Choroid plexus epithelial cell (primary cell): ENCODE data around the gene TRIP4.
A peak's percentile ranks its signal among the peaks of the same experiment; 100 is the strongest.
"Not testable (repeated sequence)": the region's sequence is repeated elsewhere in the genome, so short reads cannot be mapped to it uniquely, and the experiment has no call there.

Experiments
- DNase-seq: peaks from one replicate; pipeline ENCODE4 v3.0.0-alpha.2; 2010; ENCODE audit warnings: low read depth
- H3K4me3 ChIP-seq: 2 replicates; pipeline ENCODE4 v1.5.1; 2011; ENCODE audit warnings: low read depth, mild to moderate bottlenecking, control low read depth, low read length, moderate library complexity
- TF ChIP-seq, protein P1 (sequence below): conservative IDR thresholded peaks from 2 replicates; pipeline ENCODE4 v1.5.1; 2011; ENCODE audit warnings: low read depth, mild to moderate bottlenecking, control low read depth, inconsistent platforms, low read length, moderate library complexity

TRIP4 gene

DNA sequence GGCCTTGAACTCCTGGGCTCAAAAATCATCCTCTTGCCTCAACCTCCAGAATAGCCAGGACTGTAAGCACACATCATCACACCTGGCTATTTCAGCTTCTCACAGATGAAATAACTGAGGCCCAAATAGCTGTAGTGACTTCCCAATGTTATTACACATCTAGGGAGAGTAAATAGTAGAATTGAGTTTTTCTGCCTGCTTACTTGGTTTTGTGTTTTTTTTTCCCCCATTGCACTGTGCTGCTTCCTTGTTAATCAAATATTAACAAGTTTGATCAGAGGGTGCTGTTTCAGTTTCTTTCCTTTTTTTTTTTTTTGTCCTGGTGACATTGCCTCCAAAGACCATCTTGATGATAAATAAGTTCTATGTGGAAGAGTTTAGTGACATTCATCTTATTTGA is 96.1 kb downstream of the TRIP4 start:
- no peak overlapping the region for H3K4me3 ChIP-seq
- DNase-seq = no peak
- TF ChIP-seq, protein P1, sequence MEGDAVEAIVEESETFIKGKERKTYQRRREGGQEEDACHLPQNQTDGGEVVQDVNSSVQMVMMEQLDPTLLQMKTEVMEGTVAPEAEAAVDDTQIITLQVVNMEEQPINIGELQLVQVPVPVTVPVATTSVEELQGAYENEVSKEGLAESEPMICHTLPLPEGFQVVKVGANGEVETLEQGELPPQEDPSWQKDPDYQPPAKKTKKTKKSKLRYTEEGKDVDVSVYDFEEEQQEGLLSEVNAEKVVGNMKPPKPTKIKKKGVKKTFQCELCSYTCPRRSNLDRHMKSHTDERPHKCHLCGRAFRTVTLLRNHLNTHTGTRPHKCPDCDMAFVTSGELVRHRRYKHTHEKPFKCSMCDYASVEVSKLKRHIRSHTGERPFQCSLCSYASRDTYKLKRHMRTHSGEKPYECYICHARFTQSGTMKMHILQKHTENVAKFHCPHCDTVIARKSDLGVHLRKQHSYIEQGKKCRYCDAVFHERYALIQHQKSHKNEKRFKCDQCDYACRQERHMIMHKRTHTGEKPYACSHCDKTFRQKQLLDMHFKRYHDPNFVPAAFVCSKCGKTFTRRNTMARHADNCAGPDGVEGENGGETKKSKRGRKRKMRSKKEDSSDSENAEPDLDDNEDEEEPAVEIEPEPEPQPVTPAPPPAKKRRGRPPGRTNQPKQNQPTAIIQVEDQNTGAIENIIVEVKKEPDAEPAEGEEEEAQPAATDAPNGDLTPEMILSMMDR = no peak

DNA sequence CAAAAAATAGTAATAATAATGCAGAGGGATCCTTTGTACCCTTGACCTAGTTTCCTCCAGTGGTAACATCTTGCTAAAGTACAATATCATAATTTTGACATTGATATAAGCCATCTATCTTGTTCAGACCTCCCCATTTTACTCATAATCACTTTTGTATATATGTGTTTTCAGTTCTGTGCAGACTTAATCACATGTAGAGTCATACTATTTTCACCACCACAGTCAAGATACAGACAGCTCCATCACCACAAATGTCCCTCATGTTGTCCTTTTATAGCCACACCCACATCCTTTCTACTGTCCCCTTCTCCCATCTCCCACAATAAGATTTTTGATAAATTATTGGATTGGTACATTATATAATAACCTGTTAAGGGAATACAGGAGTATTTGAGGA is 98.2 kb downstream of the TRIP4 start:
- no peak overlapping the region for H3K4me3 ChIP-seq
- DNase-seq = no peak
- TF ChIP-seq, protein P1 = no peak

DNA sequence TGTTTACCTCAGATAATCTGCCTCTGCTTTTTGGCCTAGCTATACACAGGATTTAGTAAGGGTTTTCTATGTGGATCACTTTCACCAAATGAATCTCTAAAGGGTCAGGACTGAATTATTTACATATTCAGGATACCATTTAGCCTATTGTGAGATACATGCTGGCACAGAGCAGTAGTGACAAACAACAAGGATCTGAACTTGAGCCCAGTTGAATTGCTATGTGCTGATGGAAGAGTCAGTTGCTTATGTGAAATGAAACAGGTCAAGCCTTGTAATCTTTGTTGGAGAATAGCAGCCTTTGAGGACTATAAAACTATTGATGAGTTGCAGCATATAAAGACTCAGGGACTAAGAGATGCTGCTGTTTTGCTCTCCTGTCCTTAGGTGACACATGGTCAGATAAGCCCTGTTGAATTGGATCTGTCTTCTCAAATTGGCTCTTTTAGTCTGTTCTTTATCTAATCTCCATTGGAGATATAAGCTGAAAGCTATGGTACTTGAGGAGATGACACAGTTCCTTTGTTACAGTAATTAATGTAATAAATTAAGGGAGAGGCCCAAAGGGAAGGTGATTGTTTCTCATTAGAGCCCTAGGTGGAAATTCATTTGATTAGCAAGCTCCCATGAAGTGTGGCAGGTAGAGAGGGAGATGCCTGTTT is 103.1 kb downstream of the TRIP4 start:
- peak; percentile 44 for DNase-seq
- H3K4me3 ChIP-seq = no peak overlapping the region
- TF ChIP-seq, protein P1 = no peak

DNA sequence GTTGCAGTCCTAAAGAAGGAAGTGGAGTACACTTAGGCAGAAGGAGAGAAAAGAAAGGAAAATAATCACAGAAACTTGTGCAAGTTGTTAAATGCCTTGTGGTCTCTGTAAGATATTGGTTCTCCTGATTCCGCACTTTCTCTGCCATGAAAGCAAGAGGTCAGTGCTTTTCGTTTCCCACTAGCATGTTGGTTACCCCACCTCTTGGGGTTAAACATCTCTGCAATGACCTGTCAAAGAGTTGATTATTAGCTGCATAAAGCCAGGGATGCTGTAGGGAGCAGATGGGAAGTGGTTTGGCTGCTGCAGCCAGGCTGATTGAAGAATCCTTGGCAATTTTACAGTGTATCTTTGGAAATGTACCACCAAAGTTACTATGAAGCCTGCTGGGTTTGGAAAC is 106.0 kb downstream of the TRIP4 start:
- TF ChIP-seq, protein P1 = no peak
- DNase-seq = no peak
- H3K4me3 ChIP-seq = no peak overlapping the region

DNA sequence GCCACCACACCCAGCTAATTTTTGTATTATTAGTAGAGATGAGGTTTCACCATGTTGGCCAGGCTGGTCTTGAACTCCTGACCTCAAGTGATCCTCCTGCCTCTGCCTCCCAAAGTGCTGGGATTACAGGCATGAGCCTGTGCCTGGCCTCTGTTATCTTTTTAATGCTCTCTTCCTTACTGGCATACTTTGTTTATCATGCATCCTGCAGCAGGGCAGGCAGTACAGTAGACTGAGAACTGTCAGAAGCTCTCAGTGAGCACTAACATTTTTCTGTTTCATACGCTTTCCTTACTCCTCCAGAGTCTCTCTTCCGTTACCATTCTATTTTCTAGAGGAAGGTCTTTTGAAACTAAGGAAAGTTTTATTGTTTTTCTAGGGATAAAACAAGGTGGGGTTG is 108.3 kb downstream of the TRIP4 start:
- not testable (repeated sequence) for H3K4me3 ChIP-seq, DNase-seq

DNA sequence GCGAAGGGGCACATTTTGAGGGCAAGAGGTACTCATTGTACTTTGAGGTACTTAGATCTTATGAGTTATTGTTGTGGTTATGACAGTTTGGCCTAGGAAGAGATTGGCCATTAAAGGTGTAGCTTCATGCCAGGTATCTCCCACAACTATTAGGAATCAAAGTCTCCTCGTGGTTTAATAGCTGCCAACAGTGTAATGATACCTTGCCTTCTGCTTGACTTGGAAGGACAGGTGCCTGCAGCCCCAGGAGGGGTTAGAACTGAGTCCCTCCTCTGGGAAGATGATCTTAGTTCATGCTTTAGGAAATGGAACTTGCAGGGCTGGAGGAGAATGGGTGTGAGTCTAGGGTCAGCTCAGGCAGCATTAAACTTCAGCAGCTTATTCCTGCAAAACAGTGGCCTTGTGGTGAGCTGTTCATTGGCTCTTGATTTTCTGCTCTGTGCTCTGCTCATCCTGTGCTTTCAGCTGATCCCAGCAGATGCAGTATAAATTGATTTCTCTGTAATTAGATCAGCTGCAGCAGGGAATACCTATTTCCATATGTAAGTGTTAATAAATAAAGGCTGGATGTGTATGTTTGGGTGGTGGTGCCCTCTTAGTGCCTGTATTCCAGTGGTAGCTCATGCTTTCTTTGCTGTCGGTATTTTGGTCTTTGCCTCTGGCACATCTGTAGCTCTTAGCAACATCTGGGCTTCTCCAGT is 113.2 kb downstream of the TRIP4 start:
- no peak for DNase-seq
- no peak overlapping the region for H3K4me3 ChIP-seq
- TF ChIP-seq, protein P1 = no peak

DNA sequence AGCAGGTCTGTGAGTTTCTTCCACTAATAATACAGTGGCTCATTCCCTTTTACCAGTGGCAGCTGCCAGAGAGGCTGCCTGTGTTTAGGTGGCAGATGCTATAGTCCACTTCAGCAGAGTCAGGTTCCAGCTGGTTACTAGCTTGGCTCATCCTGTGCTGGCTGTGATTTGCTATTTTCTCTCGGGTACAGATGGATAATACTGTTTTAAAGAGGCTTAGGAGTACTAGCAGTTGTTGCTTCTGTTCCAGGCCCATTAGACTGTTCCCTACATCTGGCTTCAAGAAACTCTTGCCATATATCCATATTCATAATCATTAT is 113.7 kb downstream of the TRIP4 start:
- H3K4me3 ChIP-seq = no peak overlapping the region
- no peak for DNase-seq
- TF ChIP-seq, protein P1 = no peak
